ENCODE results near the gene SH3BP2. TPM values are rescaled to one million over a fixed set of nuclear protein-coding genes. Genes with fewer than 3 reads are reported as not detected.

Gene SH3BP2
- total RNA-seq, 2 donors from 2014 or later = 29.0 to 33.5 TPM

DNA sequence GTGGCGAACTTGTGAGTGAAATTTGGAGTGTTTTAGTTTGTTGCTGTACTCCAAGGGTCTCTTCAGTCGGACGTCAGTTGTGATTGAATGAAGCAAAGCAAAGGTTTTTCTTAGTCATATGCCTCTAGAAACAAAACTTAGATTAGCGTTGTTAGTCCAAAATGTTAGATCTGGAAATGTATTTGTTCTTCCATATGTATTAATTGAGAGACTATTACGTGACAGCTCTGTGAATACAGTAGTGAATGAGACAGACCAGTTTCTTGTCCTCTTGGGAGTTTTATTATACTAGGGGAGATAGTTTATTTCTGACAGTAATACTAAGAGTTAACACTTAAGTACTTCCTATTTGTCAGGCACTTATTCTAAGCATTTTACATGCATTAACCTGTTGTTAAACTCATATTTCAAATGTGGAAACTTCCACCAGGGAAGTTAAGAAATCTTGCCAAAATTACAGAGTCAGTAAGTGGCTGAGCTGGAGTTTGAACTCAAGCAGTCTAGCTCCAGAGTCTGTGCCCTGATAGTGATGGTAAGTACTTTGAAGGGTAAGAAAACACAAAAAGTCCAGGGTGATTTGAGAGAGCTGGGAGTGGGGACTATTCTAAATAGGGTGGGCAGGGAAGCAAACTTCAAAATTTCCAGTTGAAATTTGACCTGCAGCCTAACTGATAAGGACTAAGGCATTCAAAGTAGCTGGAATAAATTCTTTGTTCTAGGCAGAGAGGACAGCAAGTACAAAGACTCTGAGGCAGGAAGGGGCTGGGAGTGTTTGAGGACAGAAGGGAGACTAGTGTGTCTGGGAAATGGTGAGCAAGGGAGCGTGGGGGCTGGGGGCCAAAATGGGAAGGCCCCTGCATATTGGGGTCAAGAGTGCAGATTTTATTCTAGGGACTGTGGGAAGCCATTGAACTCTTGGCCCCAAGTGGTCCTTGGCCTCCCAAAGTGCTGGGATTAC is 67.8 kb downstream of the SH3BP2 start:
- 76% methylated on average over 6 of the region's 6 CpGs for WGBS, 2 donors
- intact Hi-C loops (cut with DNase I) = no loop called here
- H3K27me3 ChIP-seq = no peaks in the 10 kb centered on the region
- peak overlapping the region in 3 of 4 donors; percentile 35 to 76 (median 52) for H3K27ac ChIP-seq
- no peak overlapping the region for H3K4me3 ChIP-seq
- H3K36me3 ChIP-seq (replicated peaks in 1 of 2; ENCODE audit: insufficient read depth in 1 of 2, low read depth in 2 of 2) = no peaks in the 10 kb centered on the region
- ATAC-seq (peak; percentile 68), DNase-seq (peak in 3 of 4 donors; percentile 29 to 31 (median 30))
- peaks cover 84% of the 10 kb centered on the region for H3K4me1 ChIP-seq
- TF ChIP-seq POLR2A (IDR thresholded peaks at IDR 0.05) (no peak), CTCF (IDR thresholded peaks at IDR 0.05) (no peak)
- H3K9me3 ChIP-seq = no peaks in the 10 kb centered on the region

GRCh38 chr4:2861631-2862436 is 68.9 kb downstream of the SH3BP2 start:
- no peak for ATAC-seq
- Histone ChIP-seq H3K4me3 (no peak overlapping the region), H3K4me1 (peaks cover 92% of the 10 kb centered on the region), H3K9me3 (no peaks in the 10 kb centered on the region), H3K27ac (peak overlapping the region in 3 of 4 donors; percentile 35 to 76 (median 52)), H3K36me3 (replicated peaks in 1 of 2; ENCODE audit: insufficient read depth in 1 of 2, low read depth in 2 of 2) (no peaks in the 10 kb centered on the region), H3K27me3 (no peaks in the 10 kb centered on the region)
- WGBS, 2 donors = 78 to 81% methylated on average over 4 of the region's 4 CpGs
- TF ChIP-seq POLR2A (IDR thresholded peaks at IDR 0.05) (no peak), CTCF (IDR thresholded peaks at IDR 0.05) (no peak)
- DNase-seq = no peak
- intact Hi-C loops (cut with DNase I) = no loop called here

- TF ChIP-seq POLR2A (IDR thresholded peaks at IDR 0.05) (no peak), CTCF (IDR thresholded peaks at IDR 0.05) (no peak)
- intact Hi-C loops (cut with DNase I) = no loop called here
- Histone ChIP-seq H3K4me1 (peaks cover 93% of the 10 kb centered on the region), H3K9me3 (no peaks in the 10 kb centered on the region), H3K36me3 (replicated peaks in 1 of 2; ENCODE audit: insufficient read depth in 1 of 2, low read depth in 2 of 2) (no peaks in the 10 kb centered on the region), H3K27me3 (no peaks in the 10 kb centered on the region), H3K27ac (peak overlapping the region in 2 of 4 donors; percentile 37 to 52), H3K4me3 (no peak overlapping the region)
- ATAC-seq = peak; percentile 38
- peak in 1 of 4 donors; percentile 19 for DNase-seq
- WGBS, 2 donors = 37 to 44% methylated on average over 1 of the region's 1 CpG
These were observed 69.6 kb downstream of the SH3BP2 start for GRCh38 chr4:2862528-2862927.

- Histone ChIP-seq H3K4me1 (peaks cover 96% of the 10 kb centered on the region), H3K4me3 (no peak overlapping the region), H3K27ac (no peak overlapping the region), H3K36me3 (replicated peaks in 1 of 2; ENCODE audit: insufficient read depth in 1 of 2, low read depth in 2 of 2) (no peaks in the 10 kb centered on the region), H3K27me3 (no peaks in the 10 kb centered on the region), H3K9me3 (no peaks in the 10 kb centered on the region)
- ATAC-seq = no peak
- TF ChIP-seq CTCF (IDR thresholded peaks at IDR 0.05) (no peak), POLR2A (IDR thresholded peaks at IDR 0.05) (no peak)
- intact Hi-C loops (cut with DNase I) = no loop called here
- DNase-seq = no peak
These were observed 70.8 kb downstream of the SH3BP2 start for GRCh38 chr4:2863649-2864048.

Data from body of pancreas (tissue), 4 donors.